HG03342 (cell line): ENCODE data around the gene ARID1B.

Source experiments
- ATAC-seq: cut with Tn5 transposase; IDR thresholded peaks from one replicate; pipeline ENCODE4 v1.9.1; 2021; ENCODE audit warnings: mild to moderate bottlenecking, moderate library complexity; ENCODE audit not compliant: unreplicated experiment

The ARID1B gene

GRCh38 chr6:156876302-156876701 is 99.1 kb downstream of the ARID1B start:
- ATAC-seq, result no peak

- ATAC-seq, result no peak
Observed at GRCh38 chr6:156877126-156877863, 100.1 kb downstream of the ARID1B start.

- ATAC-seq, result no peak
Observed at GRCh38 chr6:156878681-156879080, 101.5 kb downstream of the ARID1B start.

- no peak for ATAC-seq
Observed at GRCh38 chr6:156879186-156879585, 102.0 kb downstream of the ARID1B start.

GRCh38 chr6:156879591-156879990 is 102.4 kb downstream of the ARID1B start:
- ATAC-seq, result no peak

GRCh38 chr6:156880913-156881312 is 103.7 kb downstream of the ARID1B start:
- no peak for ATAC-seq

- no peak for ATAC-seq
Observed at GRCh38 chr6:156881687-156882629, 104.8 kb downstream of the ARID1B start.

GRCh38 chr6:156883497-156884252 is 106.5 kb downstream of the ARID1B start:
- peak; percentile 35 for ATAC-seq

GRCh38 chr6:156884306-156884705 is 107.1 kb downstream of the ARID1B start:
- no peak for ATAC-seq

- no peak for ATAC-seq
Observed at GRCh38 chr6:156885562-156885961, 108.4 kb downstream of the ARID1B start.

- peak; percentile 74 for ATAC-seq
Observed at GRCh38 chr6:156886409-156886808, 109.2 kb downstream of the ARID1B start.

- ATAC-seq, result no peak
Observed at GRCh38 chr6:156887623-156888269, 110.6 kb downstream of the ARID1B start.

GRCh38 chr6:156889469-156889868 is 112.3 kb downstream of the ARID1B start:
- ATAC-seq, result no peak

GRCh38 chr6:156889986-156890385 is 112.8 kb downstream of the ARID1B start:
- no peak for ATAC-seq

- no peak for ATAC-seq
Observed at GRCh38 chr6:156890627-156891314, 113.6 kb downstream of the ARID1B start.

- ATAC-seq, result no peak
Observed at GRCh38 chr6:156897907-156898531, 120.8 kb downstream of the ARID1B start.

- ATAC-seq, result no peak
Observed at GRCh38 chr6:156899071-156899470, 121.9 kb downstream of the ARID1B start.

- no peak for ATAC-seq
Observed at GRCh38 chr6:156899532-156900135, 122.5 kb downstream of the ARID1B start.

- ATAC-seq, result no peak
Observed at GRCh38 chr6:156900292-156900691, 123.1 kb downstream of the ARID1B start.
